Gastrocnemius medialis (tissue), 4 donors: Measurements from ENCODE around the gene ANKRD31.

Source experiments
- POLR2A ChIP-seq, 2 donors: fragments of 450-650 bp; IDR thresholded peaks; one replicate each; pipeline ENCODE4 v1.6.1; 2017; ENCODE audit warnings: antibody characterized with exemption in 2 of 2, mild to moderate bottlenecking in 2 of 2, moderate library complexity in 2 of 2
- TF ChIP-seq, protein P1 (sequence below), 5 experiments: fragments of 450-650 bp in 3 of 5; fragments of 200-600 bp in 2 of 5; sonication (generic) in 2 of 5; IDR thresholded peaks in 4 of 5; conservative IDR thresholded peaks in 1 of 5; 1 replicate in 4 of 5; 2 replicates in 1 of 5; pipeline ENCODE4 v1.5.1; 2016 to 2019; ENCODE audit warnings: antibody characterized with exemption in 5 of 5, mild to moderate bottlenecking in 3 of 5, moderate library complexity in 3 of 5

DNA sequence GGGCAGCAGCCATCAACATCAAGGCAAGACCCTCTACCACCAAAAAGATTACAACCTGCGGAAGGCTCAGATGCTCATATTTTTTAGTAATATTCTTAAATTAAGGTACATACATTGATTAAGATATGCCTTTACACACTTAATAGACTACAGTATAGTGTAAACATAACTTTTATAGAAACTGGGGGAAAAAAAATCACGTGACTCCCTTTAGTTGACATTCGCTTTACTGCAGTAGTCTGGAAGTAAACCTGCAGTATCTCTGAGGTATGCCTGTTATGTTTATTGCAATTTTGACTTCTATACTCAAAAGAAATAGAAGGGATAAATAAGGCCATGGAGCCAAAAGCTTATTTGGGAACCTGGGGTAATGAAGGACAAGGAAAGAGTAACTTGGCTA is 169.2 kb downstream of the ANKRD31 start:
- TF ChIP-seq, protein P1, sequence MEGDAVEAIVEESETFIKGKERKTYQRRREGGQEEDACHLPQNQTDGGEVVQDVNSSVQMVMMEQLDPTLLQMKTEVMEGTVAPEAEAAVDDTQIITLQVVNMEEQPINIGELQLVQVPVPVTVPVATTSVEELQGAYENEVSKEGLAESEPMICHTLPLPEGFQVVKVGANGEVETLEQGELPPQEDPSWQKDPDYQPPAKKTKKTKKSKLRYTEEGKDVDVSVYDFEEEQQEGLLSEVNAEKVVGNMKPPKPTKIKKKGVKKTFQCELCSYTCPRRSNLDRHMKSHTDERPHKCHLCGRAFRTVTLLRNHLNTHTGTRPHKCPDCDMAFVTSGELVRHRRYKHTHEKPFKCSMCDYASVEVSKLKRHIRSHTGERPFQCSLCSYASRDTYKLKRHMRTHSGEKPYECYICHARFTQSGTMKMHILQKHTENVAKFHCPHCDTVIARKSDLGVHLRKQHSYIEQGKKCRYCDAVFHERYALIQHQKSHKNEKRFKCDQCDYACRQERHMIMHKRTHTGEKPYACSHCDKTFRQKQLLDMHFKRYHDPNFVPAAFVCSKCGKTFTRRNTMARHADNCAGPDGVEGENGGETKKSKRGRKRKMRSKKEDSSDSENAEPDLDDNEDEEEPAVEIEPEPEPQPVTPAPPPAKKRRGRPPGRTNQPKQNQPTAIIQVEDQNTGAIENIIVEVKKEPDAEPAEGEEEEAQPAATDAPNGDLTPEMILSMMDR (IDR thresholded peaks at IDR 0.05 in 4 of 5, conservative IDR thresholded peaks at IDR 0.05 in 1 of 5) = no peak
- TF ChIP-seq POLR2A (IDR thresholded peaks at IDR 0.05) = no peak
